ENCODE results near the gene MRPL27. TPM values are rescaled to one million over a fixed set of nuclear protein-coding genes. Genes with fewer than 3 reads are reported as not detected.

Gene MRPL27
- total RNA-seq, 3 donors from 2014 or later, result 63.7 to 90.3 (median 80.2) TPM

DNA sequence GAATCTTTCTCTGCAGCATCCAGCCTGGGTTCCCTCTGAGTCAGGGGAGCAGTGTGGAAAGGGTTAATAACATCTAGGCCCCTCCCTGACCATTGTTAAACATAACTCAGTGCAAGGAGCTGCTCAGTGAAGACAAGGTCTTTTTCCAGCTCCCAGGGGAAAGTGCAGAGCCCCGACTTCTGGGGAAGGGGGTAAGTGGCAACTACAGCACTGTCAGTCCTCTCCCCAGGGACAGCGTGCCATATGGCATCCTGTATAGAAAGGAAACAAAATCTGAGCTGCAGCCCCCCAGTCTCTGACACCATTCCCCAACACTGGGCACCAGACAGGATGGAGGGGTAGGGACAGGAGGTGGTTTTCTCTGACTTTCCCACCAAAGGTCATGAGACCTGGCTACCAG lies 7.8 kb downstream of the MRPL27 start:
- intact Hi-C loops (cut with DNase I, micrococcal nuclease), result loop anchor here in 1 of 2 donors (10.0 kb wide), 1 partner anchor 120 kb away; no protein-coding TSS in a partner anchor
- Histone ChIP-seq H3K9me3 (no peaks in the 10 kb centered on the region), H3K4me1 (ENCODE audit: low read depth) (peaks cover 5% of the 10 kb centered on the region), H3K4me3 (no peak overlapping the region), H3K36me3 (ENCODE audit: low read depth) (peaks cover 4% of the 10 kb centered on the region)
- no peak for DNase-seq
- no peak for ATAC-seq
- TF ChIP-seq CTCF (IDR thresholded peaks at IDR 0.05), result no peak

DNA sequence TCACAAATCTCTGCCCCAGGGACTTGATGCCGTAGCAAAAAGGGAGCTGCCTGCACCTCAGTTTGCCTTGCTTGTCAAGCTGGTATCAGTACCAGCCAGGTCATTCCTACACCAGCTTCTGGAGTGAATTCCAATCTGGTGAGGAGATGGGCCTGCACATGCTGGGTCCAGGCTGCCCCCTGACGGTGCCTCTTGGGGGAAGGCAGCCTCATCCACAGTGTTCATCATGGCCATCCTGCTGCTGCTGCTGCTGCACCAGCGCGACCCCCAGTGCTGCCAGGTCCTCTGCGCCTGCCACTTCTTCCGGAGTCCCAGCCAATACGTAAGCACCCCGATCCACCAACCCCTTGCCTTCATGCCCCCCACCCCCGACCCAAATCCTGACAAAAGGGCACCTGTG lies 8.3 kb downstream of the MRPL27 start:
- Histone ChIP-seq H3K36me3 (ENCODE audit: low read depth) (peaks cover under 1% of the 10 kb centered on the region), H3K4me3 (no peak overlapping the region), H3K9me3 (no peaks in the 10 kb centered on the region), H3K4me1 (ENCODE audit: low read depth) (peaks cover 5% of the 10 kb centered on the region)
- TF ChIP-seq CTCF (IDR thresholded peaks at IDR 0.05), result no peak
- intact Hi-C loops (cut with DNase I, micrococcal nuclease), result loop anchor here in 1 of 2 donors (10.0 kb wide), 1 partner anchor 120 kb away; no protein-coding TSS in a partner anchor
- ATAC-seq (no peak), DNase-seq (no peak)

GRCh38 chr17:50364061-50364458 lies 8.9 kb downstream of the MRPL27 start:
- intact Hi-C loops (cut with DNase I, micrococcal nuclease), result loop anchor here in 1 of 2 donors (10.0 kb wide), 1 partner anchor 121 kb away; no protein-coding TSS in a partner anchor

GRCh38 chr17:50363217-50364060 lies 9.5 kb downstream of the MRPL27 start:
- H3K36me3 ChIP-seq (ENCODE audit: low read depth), result no peaks in the 10 kb centered on the region
- H3K4me1 ChIP-seq (ENCODE audit: low read depth), result peaks cover 5% of the 10 kb centered on the region
- ATAC-seq (no peak), DNase-seq (no peak)
- no peak overlapping the region for H3K4me3 ChIP-seq
- H3K9me3 ChIP-seq, result no peaks in the 10 kb centered on the region
- TF ChIP-seq CTCF (IDR thresholded peaks at IDR 0.05), result no peak
- intact Hi-C loops (cut with DNase I, micrococcal nuclease), result loop anchor here in 1 of 2 donors (10.0 kb wide), 1 partner anchor 121 kb away; no protein-coding TSS in a partner anchor

More at GRCh38 chr17:50364061-50364458, 8.9 kb downstream of the MRPL27 start:
- H3K4me1 ChIP-seq (ENCODE audit: low read depth), result peaks cover 5% of the 10 kb centered on the region
- no peak overlapping the region for H3K4me3 ChIP-seq
- no peaks in the 10 kb centered on the region for H3K9me3 ChIP-seq
- ATAC-seq (no peak), DNase-seq (no peak)
- TF ChIP-seq CTCF (IDR thresholded peaks at IDR 0.05), result no peak
- H3K36me3 ChIP-seq (ENCODE audit: low read depth), result no peaks in the 10 kb centered on the region

GRCh38 chr17:50362661-50363060 lies 10.3 kb downstream of the MRPL27 start:
- H3K9me3 ChIP-seq, result no peaks in the 10 kb centered on the region
- peaks cover 5% of the 10 kb centered on the region for H3K4me1 ChIP-seq (ENCODE audit: low read depth)
- DNase-seq, result no peak
- ATAC-seq, result no peak
- no peak for TF ChIP-seq CTCF (IDR thresholded peaks at IDR 0.05)
- intact Hi-C loops (cut with DNase I, micrococcal nuclease), result loop anchor here in 1 of 2 donors (10.0 kb wide), 1 partner anchor 122 kb away; no protein-coding TSS in a partner anchor
- H3K36me3 ChIP-seq (ENCODE audit: low read depth), result no peaks in the 10 kb centered on the region
- no peak overlapping the region for H3K4me3 ChIP-seq

All from mucosa of descending colon (tissue), 3 donors.